Embryonic facial prominence (tissue), 1 donor: ENCODE results near the gene SPOCK1.

Experiments
- DNase-seq: peaks from one replicate; pipeline ENCODE4 v3.0.0-alpha.2; 2016; ENCODE audit errors: extremely low spot score

The SPOCK1 gene

GRCh38 chr5:137223324-137224295 is 275.5 kb downstream of the SPOCK1 start:
- DNase-seq, result no peak

GRCh38 chr5:137221943-137222342 is 277.2 kb downstream of the SPOCK1 start:
- no peak for DNase-seq

- DNase-seq, result no peak
Measured at GRCh38 chr5:137220523-137220927, 278.6 kb downstream of the SPOCK1 start.

DNA sequence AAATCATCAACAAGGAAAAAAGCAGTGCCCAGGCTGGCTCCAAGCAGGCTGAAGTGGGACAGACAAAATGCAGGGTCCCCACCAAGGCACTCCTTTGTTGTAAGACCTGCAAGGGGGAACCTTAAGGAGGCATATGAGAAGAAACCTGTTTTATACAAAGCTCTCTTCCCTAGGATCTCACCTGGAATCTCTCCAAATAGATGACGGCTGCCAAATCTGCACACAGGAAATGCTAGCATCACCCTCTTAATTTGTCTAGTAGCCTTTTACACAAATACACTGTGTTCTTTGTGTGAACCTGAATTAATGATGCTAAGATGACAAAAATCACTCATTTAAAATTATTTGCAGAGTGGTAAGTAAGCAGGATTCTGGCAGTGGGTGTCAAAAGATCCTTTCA is 280.2 kb downstream of the SPOCK1 start:
- no peak for DNase-seq

DNA sequence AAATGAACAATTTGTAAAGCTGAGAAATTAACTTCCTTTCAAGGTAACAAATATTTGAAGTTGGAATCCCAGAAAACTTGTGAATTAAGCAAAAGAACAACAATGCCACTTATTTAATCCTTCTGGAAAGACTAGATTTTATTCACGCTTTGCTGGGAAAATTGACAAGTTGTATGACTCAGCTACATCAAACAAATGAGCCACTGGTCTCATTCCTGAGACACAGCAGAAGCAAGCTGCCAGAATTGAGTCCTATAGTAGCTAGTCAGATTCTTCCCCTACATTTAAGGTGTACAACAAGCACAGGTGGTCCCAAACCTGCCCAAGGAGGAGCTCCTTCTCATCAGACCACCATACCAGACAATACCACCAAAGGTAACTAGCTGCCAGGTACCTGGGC is 280.7 kb downstream of the SPOCK1 start:
- no peak for DNase-seq

GRCh38 chr5:137217599-137218200 is 281.4 kb downstream of the SPOCK1 start:
- DNase-seq, result no peak

DNA sequence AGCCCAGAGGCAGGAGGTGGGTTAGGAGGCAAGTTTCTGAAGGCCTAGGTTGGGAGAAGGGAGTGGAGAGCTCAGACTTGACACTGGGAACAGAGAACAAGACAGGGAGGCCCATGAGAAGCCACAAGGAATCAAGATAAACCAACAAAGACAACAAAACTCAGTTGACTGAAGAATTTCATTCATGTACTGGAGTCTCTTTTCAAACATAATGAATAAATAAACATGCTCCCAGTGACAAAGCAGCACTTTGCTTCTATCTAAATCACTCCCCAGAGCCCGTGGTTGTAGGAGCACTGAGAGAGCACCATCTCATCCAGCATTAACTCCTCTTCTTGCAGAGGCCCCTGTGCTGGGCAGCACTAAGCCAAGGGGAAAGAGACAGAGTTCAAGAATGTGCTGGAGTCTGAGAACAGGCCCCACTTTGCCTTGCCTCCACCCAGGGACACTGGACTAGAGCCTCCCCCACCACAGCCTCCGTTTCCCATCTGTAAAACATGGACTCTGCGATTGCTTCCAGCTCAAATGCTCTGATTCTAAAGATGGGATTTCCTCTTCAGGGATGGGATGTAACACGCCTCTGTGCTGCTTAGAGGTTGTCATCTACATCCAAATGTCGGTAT is 282.0 kb downstream of the SPOCK1 start:
- DNase-seq, result no peak

DNA sequence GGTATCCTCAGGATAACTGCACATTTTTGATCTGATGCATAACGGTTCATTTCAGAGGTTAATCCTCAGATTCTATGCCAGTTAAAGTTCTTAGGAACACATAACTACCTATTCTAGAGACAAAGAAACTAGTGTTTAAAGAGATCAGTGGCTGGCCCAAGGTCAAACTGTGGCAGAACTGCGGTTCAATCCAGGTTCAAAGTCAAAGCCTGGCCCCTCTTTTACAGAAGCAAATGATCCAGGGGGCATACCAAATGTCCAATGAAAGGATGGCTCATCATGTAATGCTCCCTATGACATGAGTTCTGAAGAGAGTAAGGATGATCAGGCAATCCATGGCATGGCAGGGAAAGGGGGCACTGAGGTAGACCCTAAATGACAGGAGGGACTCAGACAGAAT is 283.3 kb downstream of the SPOCK1 start:
- DNase-seq, result no peak

DNA sequence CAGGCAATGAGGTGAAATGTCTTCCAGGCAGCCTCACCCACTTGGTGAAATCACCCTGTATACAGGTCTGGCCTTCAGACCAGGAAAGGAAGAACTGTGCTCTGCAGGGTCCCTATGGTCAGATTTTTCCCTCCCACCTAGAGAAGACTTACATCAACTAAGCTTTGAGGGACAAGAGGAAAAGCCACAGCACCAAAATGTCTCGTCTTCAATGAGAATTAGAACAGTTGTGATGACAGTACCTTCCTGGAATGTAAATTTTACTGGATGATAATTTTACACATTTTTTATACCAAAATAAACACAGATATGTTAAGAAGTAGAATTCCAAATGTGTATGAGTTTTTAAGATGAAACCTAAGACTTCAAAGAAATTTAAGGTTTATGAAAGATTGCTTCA is 283.9 kb downstream of the SPOCK1 start:
- DNase-seq, result no peak

- no peak for DNase-seq
Measured at GRCh38 chr5:137214446-137215189, 284.5 kb downstream of the SPOCK1 start.

DNA sequence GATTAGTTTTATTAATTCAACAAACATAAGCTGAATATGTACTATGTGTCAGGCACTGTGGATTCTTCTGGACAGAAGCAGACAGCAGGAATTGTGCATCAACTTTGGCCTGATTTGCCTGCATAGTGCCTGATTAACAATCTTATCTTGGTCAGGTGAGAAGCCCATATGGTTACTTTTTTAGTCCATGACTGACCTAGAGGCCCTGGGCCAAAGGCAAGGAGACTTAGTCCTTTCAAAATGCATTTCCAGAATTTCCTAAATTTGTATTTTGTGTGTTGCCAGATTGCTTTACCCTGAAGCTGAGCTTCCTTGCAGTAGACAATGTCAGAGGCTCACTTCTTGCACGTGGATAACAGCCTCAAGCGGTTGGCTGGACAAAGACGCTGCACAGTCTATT is 286.7 kb downstream of the SPOCK1 start:
- no peak for DNase-seq

DNA sequence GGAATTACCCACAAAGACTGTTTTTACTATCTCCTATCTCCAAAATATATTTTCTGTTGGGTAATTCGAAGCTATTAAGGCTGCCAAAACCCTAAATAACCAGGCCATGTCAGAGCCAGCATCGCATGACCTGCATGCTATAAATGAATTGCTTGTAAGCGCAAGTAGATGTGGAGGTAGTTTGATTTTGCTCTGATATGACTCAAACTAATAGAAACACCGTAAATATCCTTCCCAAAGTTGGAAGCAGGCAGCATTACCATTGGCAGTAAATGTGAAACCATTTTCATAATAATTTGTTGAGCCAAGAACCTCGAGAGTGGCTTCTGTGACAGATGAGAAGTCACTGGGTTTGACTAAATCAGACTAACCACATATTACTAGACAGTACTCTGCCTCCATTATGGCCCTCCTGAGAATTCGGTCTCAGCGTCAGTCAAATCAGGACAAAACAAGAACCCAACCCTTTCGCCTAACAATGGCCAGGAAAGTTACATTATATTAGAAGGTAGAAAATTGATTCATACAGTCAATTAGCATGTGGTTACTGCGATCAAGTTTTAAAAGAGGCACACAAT is 289.8 kb downstream of the SPOCK1 start:
- DNase-seq, result no peak

GRCh38 chr5:137207023-137207760 is 291.9 kb downstream of the SPOCK1 start:
- no peak for DNase-seq

- DNase-seq, result no peak
Measured at GRCh38 chr5:137206030-137206715, 293.0 kb downstream of the SPOCK1 start.

GRCh38 chr5:137205231-137206027 is 293.7 kb downstream of the SPOCK1 start:
- no peak for DNase-seq

GRCh38 chr5:137203011-137203632 is 296.0 kb downstream of the SPOCK1 start:
- DNase-seq, result no peak

- DNase-seq, result no peak
Measured at GRCh38 chr5:137201876-137202275, 297.2 kb downstream of the SPOCK1 start.

DNA sequence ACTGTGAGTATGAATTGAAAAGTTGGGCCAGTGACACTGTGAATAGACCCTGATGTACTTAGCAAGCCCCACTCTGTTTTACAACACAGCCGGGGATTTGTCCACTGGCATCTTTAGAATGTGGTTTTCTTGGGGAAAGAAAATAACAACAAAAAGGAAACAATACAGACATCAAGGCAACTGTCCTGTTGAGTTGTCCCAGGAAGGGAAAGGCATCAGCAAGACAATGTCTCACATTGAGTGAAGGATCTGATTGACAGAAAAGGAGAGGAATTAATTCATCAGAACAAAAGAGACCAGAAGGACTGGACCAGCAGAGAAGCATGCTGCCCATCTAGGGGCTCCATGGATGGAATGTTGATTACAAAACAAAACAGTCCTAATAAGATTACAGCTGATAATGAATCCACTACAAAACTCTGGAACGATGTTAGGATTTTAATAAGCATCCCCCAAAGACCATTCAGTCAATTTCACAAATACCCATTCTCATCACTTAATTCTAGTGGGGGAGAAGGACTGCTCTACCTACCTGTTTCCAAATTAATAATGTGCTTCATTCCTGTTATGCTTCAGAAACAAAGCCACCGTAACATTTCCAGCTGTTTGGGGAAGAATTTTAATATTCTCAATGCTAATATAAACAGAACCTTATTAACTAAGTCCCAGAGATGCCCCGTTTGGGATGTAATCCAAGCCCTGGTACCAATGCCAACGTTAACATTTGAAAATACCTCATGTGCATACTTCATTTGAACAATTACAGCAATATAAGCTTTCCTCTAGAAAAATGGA is 298.0 kb downstream of the SPOCK1 start:
- no peak for DNase-seq
